Endothelial cell of umbilical vein (primary cell): ENCODE measurements around the gene CCDC160. TPM values are rescaled to one million over a fixed set of nuclear protein-coding genes. Genes with fewer than 3 reads are reported as not detected.

Experiments used
- BruUV-seq: library from RNA; stranded (reverse); fragments of 400-500 nt; replicated peaks from 2 replicates; lab custom pipeline; 2021; lab: Mats Ljungman, UMichigan
- CTCF ChIA-PET: fragments of 300-600, 350-600 bp; sonication (Branson Sonifier 250); formaldehyde crosslinking; loops from one replicate; lab custom pipeline; 2021; ENCODE audit warnings: antibody characterized with exemption, inconsistent platforms; lab: Charles Lee
- POLR2A ChIA-PET: fragments of 300-600, 350-600 bp; sonication (Branson Sonifier 250); formaldehyde crosslinking; loops from one replicate; lab custom pipeline; 2021; ENCODE audit warnings: antibody characterized with exemption, inconsistent platforms; lab: Charles Lee
- DNase-seq: peaks from one replicate; pipeline ENCODE4 v3.0.0-alpha.2; 2011; ENCODE audit warnings: low read depth, low spot score
- FAIRE-seq: peaks from 2 replicates; lab custom pipeline; 2011; peaks lifted over from hg19 to GRCh38; lab: Jason Lieb, UNC
- H2AFZ ChIP-seq: 2 replicates; pipeline ENCODE4 v1.6.0; 2012; ENCODE audit warnings: low read depth, low read length, control low read depth, inconsistent platforms
- H3K27ac ChIP-seq: 2 replicates; pipeline ENCODE4 v1.5.1; 2011; ENCODE audit warnings: low read depth, mild to moderate bottlenecking, control low read depth, low read length, moderate library complexity; ENCODE audit not compliant: insufficient read depth
- H3K27me3 ChIP-seq, 2 experiments: 2 replicates each; pipeline versions ENCODE4 v1.6.0 to v1.6.1; 2011; ENCODE audit warnings: low read length in 2 of 2, mixed read lengths in 1 of 2; ENCODE audit not compliant: control insufficient read depth in 2 of 2, insufficient read depth in 2 of 2
- H3K36me3 ChIP-seq, 2 experiments: 2 replicates in 1 of 2; 3 replicates in 1 of 2; pipeline ENCODE4 v1.5.1; 2011; ENCODE audit warnings: low read length in 2 of 2, mild to moderate bottlenecking in 1 of 2, moderate library complexity in 1 of 2; ENCODE audit not compliant: control insufficient read depth in 2 of 2, insufficient read depth in 2 of 2; ENCODE audit errors: extremely low read depth in 1 of 2
- H3K4me1 ChIP-seq: 3 replicates; pipeline ENCODE4 v1.5.1; 2011; ENCODE audit warnings: mild to moderate bottlenecking, low read length; ENCODE audit not compliant: control insufficient read depth, insufficient read depth; ENCODE audit errors: extremely low read depth
- H3K4me2 ChIP-seq: 2 replicates; pipeline ENCODE4 v1.6.1; 2011; ENCODE audit warnings: low read length, control low read depth, mixed read lengths; ENCODE audit not compliant: insufficient read depth
- H3K4me3 ChIP-seq, 3 experiments: fragments of 200-600 bp in 1 of 3; sonication (generic), shearing (Covaris generic) in 1 of 3; replicated peaks in 1 of 3; 2 replicates each; pipeline ENCODE4 v1.5.1; 2011 to 2016; ENCODE audit warnings: control low read depth in 3 of 3, low read length in 3 of 3, mild to moderate bottlenecking in 2 of 3, inconsistent platforms in 1 of 3, low read depth in 1 of 3, moderate library complexity in 1 of 3; ENCODE audit not compliant: insufficient read depth in 1 of 3
- H3K79me2 ChIP-seq: 2 replicates; pipeline ENCODE4 v1.6.0; 2012; ENCODE audit warnings: low read length, inconsistent platforms; ENCODE audit not compliant: control insufficient read depth, insufficient read depth
- H3K9ac ChIP-seq: replicated peaks from 2 replicates; pipeline ENCODE3; 2011; ENCODE audit warnings: low read length, control low read depth; ENCODE audit not compliant: insufficient read depth; ENCODE audit errors: extremely low read depth
- H3K9me1 ChIP-seq: replicated peaks from 3 replicates; pipeline ENCODE4 v1.6.0; 2011; ENCODE audit warnings: mild to moderate bottlenecking, low read length; ENCODE audit not compliant: control insufficient read depth, insufficient read depth; ENCODE audit errors: extremely low read depth
- H3K9me3 ChIP-seq: replicated peaks from 2 replicates; pipeline ENCODE4 v1.5.1; 2012; ENCODE audit warnings: low read length, inconsistent platforms; ENCODE audit not compliant: control insufficient read depth, insufficient read depth
- H4K20me1 ChIP-seq: replicated peaks from 2 replicates; pipeline ENCODE3; 2011; ENCODE audit warnings: mild to moderate bottlenecking, low read length; ENCODE audit not compliant: control insufficient read depth, insufficient read depth; ENCODE audit errors: extremely low read depth
- EZH2 ChIP-seq: IDR thresholded peaks from 2 replicates; pipeline ENCODE4 v1.6.1; 2012; ENCODE audit warnings: borderline replicate concordance, low read depth, mild to moderate bottlenecking, moderate library complexity, low read length, inconsistent platforms; ENCODE audit not compliant: severe bottlenecking
- FOS ChIP-seq: IDR thresholded peaks from 2 replicates; pipeline ENCODE4 v1.6.1; 2011; ENCODE audit warnings: mild to moderate bottlenecking, low read length, moderate library complexity, borderline replicate concordance; ENCODE audit not compliant: insufficient read depth
- GATA2 ChIP-seq: IDR thresholded peaks from 2 replicates; pipeline ENCODE4 v1.7.0; 2011; ENCODE audit warnings: low read depth, mild to moderate bottlenecking, moderate library complexity, mixed read lengths, low read length; ENCODE audit not compliant: insufficient read length, insufficient read depth
- JUN ChIP-seq: IDR thresholded peaks from 2 replicates; pipeline ENCODE4 v1.6.1; 2011; ENCODE audit warnings: borderline replicate concordance, low read depth; ENCODE audit not compliant: insufficient read length, insufficient read depth
- MYC ChIP-seq: IDR thresholded peaks from one replicate; pipeline ENCODE4 v1.6.1; 2011; ENCODE audit warnings: mild to moderate bottlenecking, low read depth, low read length
- POLR2A ChIP-seq: IDR thresholded peaks from 2 replicates; pipeline ENCODE4 v1.6.1; 2012; ENCODE audit warnings: low read depth, mild to moderate bottlenecking, control low read depth, low read length
- POLR2AphosphoS5 ChIP-seq: IDR thresholded peaks from 2 replicates; pipeline ENCODE4 v1.6.1; 2012; ENCODE audit warnings: low read depth, mild to moderate bottlenecking, control low read depth, low read length, moderate library complexity; ENCODE audit not compliant: insufficient read depth
- dilution Hi-C: fragments of 300-500 bp; cut with MboI; formaldehyde crosslinking; loops from one replicate; pipeline ENCODE4 v1.15.0; 2019; ENCODE audit warnings: low sequenced_read_pairs; ENCODE audit not compliant: extremely low pct_ligation_motif_present
- intact Hi-C: fragments of 100-400 bp; cut with micrococcal nuclease; formaldehyde crosslinking; loops from one replicate; pipeline ENCODE4 v1.10.0; 2022
- polyA plus RNA-seq, 4 experiments: library from polyadenylated mRNA; depleted of rRNA in 3 of 4; stranded (reverse) in 3 of 4; unstranded in 1 of 4; fragments of >200 nt; gene quantifications; 2 replicates each; pipeline versions ENCODE4 v1.2.1 to v1.2.3, GENCODE V29; 2011 to 2012; ENCODE audit warnings: missing spikeins in 1 of 4
- total RNA-seq: library from RNA; stranded (reverse); gene quantifications from 2 replicates; pipeline ENCODE4 v1.2.3, GENCODE V29; 2021
- TF ChIP-seq, protein P1 (sequence below), 2 donors: IDR thresholded peaks; 1 replicate in 1 of 2; 2 replicates in 1 of 2; pipeline ENCODE4 v1.5.1; 2011; ENCODE audit warnings: low read length in 2 of 2, mild to moderate bottlenecking in 2 of 2, moderate library complexity in 2 of 2, control low read depth in 1 of 2, inconsistent platforms in 1 of 2, low read depth in 1 of 2; ENCODE audit not compliant: insufficient read depth in 1 of 2; ENCODE audit errors: extremely low read depth in 1 of 2
- TF ChIP-seq, protein P2 (sequence below): IDR thresholded peaks from 2 replicates; pipeline ENCODE4 v1.6.1; 2011; ENCODE audit not compliant: insufficient read depth, insufficient read length

Gene CCDC160
- total and polyA plus RNA-seq, 2 donors (not counting 3 experiments of a cell fraction or from before 2014, with no cell fraction given), result not detected

- no peak overlapping the region for H2AFZ ChIP-seq
- H3K79me2 ChIP-seq, result no peaks in the 10 kb centered on the region
- TF ChIP-seq POLR2A (no peak), FOS (no peak), POLR2AphosphoS5 (no peak), MYC (no peak), JUN (no peak), EZH2 (no peak), GATA2 (no peak)
- TF ChIP-seq, protein P1, sequence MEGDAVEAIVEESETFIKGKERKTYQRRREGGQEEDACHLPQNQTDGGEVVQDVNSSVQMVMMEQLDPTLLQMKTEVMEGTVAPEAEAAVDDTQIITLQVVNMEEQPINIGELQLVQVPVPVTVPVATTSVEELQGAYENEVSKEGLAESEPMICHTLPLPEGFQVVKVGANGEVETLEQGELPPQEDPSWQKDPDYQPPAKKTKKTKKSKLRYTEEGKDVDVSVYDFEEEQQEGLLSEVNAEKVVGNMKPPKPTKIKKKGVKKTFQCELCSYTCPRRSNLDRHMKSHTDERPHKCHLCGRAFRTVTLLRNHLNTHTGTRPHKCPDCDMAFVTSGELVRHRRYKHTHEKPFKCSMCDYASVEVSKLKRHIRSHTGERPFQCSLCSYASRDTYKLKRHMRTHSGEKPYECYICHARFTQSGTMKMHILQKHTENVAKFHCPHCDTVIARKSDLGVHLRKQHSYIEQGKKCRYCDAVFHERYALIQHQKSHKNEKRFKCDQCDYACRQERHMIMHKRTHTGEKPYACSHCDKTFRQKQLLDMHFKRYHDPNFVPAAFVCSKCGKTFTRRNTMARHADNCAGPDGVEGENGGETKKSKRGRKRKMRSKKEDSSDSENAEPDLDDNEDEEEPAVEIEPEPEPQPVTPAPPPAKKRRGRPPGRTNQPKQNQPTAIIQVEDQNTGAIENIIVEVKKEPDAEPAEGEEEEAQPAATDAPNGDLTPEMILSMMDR (IDR thresholded peaks at IDR 0.05; ENCODE audit: extremely low read depth in 1 of 2, insufficient read depth in 1 of 2, low read depth in 1 of 2, low read length in 2 of 2), result no peak
- TF ChIP-seq, protein P2, sequence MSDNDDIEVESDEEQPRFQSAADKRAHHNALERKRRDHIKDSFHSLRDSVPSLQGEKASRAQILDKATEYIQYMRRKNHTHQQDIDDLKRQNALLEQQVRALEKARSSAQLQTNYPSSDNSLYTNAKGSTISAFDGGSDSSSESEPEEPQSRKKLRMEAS, result no peak
- no peak overlapping the region for H3K9ac ChIP-seq
- H3K9me3 ChIP-seq, result no peaks in the 10 kb centered on the region
- dilution Hi-C loops (no loop called here), intact Hi-C loops (no loop called here)
- H3K27ac ChIP-seq, result no peak overlapping the region
- H3K4me2 ChIP-seq, result no peak overlapping the region
- peak; percentile 1 for DNase-seq
- no peaks in the 10 kb centered on the region for H3K4me1 ChIP-seq
- BruUV-seq, result no TSS peak
- no peaks in the 10 kb centered on the region for H4K20me1 ChIP-seq
- no peaks in the 10 kb centered on the region for H3K36me3 ChIP-seq
- H3K4me3 ChIP-seq, result no peak overlapping the region
- no peaks in the 10 kb centered on the region for H3K9me1 ChIP-seq
- no peaks in the 10 kb centered on the region for H3K27me3 ChIP-seq
- POLR2A ChIA-PET, result no interaction called here
- CTCF ChIA-PET, result interaction anchor here (0.6 to 1.3 kb wide), 7 partner anchors 11 to 502 kb away, joined by 3 to 9 read pairs (median 4); no protein-coding TSS in a partner anchor
- FAIRE-seq, result peak; percentile 72
These were observed 57.6 kb downstream of the CCDC160 start for GRCh38 chrX:134294548-134294947.

Other genes with a start within 250 kb of the CCDC160 start
- 31.1 and 32.3 TPM in 2 replicates for gene PHF6, start 136.1 kb downstream of the CCDC160 start, total RNA-seq
- 3.1 and 4.9 TPM in 2 replicates for gene PHF6, start 136.1 kb downstream of the CCDC160 start, polyA plus RNA-seq
- 43.3 and 51.0 TPM in 2 replicates for gene HPRT1, start 223.0 kb downstream of the CCDC160 start, total RNA-seq
- gene HPRT1, start 223.0 kb downstream of the CCDC160 start, polyA plus RNA-seq, result 12.0 and 19.2 TPM in 2 replicates